DOHH2 (cell line): ENCODE measurements around the gene SMARCC2.

Experiments used
- H3F3A ChIP-seq: fragments of 200-600 bp; sonication (generic), shearing (Covaris generic); 2 replicates; pipeline ENCODE4 v1.6.0; 2016; ENCODE audit warnings: antibody characterized with exemption, mild to moderate bottlenecking; ENCODE audit not compliant: control insufficient read depth, insufficient read depth
- H3K27ac ChIP-seq: fragments of 200-600 bp; sonication (generic); 2 replicates; pipeline ENCODE4 v1.5.1; 2014; ENCODE audit warnings: low read depth, mild to moderate bottlenecking, low read length, moderate library complexity
- H3K27me3 ChIP-seq: fragments of 200-600 bp; sonication (generic); 2 replicates; pipeline ENCODE4 v1.6.1; 2014; ENCODE audit warnings: mild to moderate bottlenecking, low read length, mixed read lengths; ENCODE audit not compliant: control insufficient read depth
- H3K36me3 ChIP-seq: fragments of 200-600 bp; sonication (generic); 2 replicates; pipeline ENCODE4 v1.6.1; 2014; ENCODE audit warnings: mild to moderate bottlenecking, low read length, moderate library complexity, mixed read lengths; ENCODE audit not compliant: control insufficient read depth
- H3K4me1 ChIP-seq: fragments of 200-600 bp; sonication (generic); 2 replicates; pipeline ENCODE4 v1.6.1; 2014; ENCODE audit warnings: mild to moderate bottlenecking, low read length, mixed read lengths; ENCODE audit not compliant: control insufficient read depth
- H3K4me2 ChIP-seq: fragments of 200-600 bp; sonication (generic); 2 replicates; pipeline ENCODE4 v1.6.0; 2014; ENCODE audit warnings: mild to moderate bottlenecking, low read length, moderate library complexity
- H3K4me3 ChIP-seq: fragments of 200-600 bp; sonication (generic); 2 replicates; pipeline ENCODE4 v1.5.1; 2014; ENCODE audit warnings: mild to moderate bottlenecking, low read length, mixed read lengths
- H3K79me2 ChIP-seq: fragments of 200-600 bp; sonication (generic); 2 replicates; pipeline ENCODE4 v1.6.1; 2014; ENCODE audit warnings: mild to moderate bottlenecking, low read length, mixed read lengths; ENCODE audit not compliant: control insufficient read depth
- H3K9me2 ChIP-seq: fragments of 200-600 bp; sonication (generic); replicated peaks from 2 replicates; pipeline ENCODE4 v1.6.1; 2014; ENCODE audit warnings: mild to moderate bottlenecking, low read length, mixed read lengths; ENCODE audit not compliant: control insufficient read depth
- H3K9me3 ChIP-seq: fragments of 200-600 bp; sonication (generic); 2 replicates; pipeline ENCODE4 v1.6.1; 2014; ENCODE audit warnings: antibody characterized with exemption, low read length, mixed read lengths; ENCODE audit not compliant: control insufficient read depth, insufficient read depth
- H4K20me1 ChIP-seq: fragments of 200-600 bp; sonication (generic); 2 replicates; pipeline ENCODE4 v1.6.0; 2014; ENCODE audit warnings: low read depth, mild to moderate bottlenecking, antibody characterized with exemption, low read length, moderate library complexity; ENCODE audit not compliant: control insufficient read depth, insufficient read depth
- EZH2phosphoT487 ChIP-seq: fragments of 200-600 bp; sonication (generic); IDR thresholded peaks from 2 replicates; pipeline ENCODE4 v1.6.1; 2017; ENCODE audit warnings: borderline replicate concordance, mild to moderate bottlenecking, antibody characterized with exemption, low read length, moderate library complexity, mixed read lengths
- TF ChIP-seq, protein P1 (sequence below): fragments of 200-600 bp; sonication (generic); IDR thresholded peaks from one replicate; pipeline ENCODE4 v1.5.1; 2014; ENCODE audit warnings: antibody characterized with exemption, mild to moderate bottlenecking, low read depth, low read length; ENCODE audit not compliant: poor library complexity, severe bottlenecking

SMARCC2 gene

DNA sequence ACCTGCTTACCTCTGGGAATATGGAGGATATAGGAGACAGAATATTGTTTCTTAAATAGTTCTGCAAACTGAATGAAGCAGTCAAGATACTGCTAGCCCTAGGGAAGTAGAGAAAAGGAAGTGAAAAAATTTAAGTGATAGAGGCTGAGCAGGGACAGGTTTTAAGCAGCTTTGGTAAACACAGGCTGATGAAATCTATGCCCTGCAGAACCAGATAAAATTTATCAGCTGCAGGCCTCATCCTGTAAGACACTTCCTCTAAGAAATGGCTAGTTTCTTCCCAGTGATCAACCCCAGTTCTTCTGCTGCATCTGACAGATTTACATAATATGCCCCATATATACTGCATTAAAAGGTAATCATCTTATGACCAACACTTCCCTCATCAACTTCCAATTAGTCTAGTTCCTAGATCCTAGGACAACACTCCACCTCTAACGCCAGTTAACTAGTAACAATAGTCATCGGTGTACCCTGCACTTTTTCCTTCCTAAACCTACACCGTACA, 62.5 kb downstream of the SMARCC2 start:
- TF ChIP-seq, protein P1, sequence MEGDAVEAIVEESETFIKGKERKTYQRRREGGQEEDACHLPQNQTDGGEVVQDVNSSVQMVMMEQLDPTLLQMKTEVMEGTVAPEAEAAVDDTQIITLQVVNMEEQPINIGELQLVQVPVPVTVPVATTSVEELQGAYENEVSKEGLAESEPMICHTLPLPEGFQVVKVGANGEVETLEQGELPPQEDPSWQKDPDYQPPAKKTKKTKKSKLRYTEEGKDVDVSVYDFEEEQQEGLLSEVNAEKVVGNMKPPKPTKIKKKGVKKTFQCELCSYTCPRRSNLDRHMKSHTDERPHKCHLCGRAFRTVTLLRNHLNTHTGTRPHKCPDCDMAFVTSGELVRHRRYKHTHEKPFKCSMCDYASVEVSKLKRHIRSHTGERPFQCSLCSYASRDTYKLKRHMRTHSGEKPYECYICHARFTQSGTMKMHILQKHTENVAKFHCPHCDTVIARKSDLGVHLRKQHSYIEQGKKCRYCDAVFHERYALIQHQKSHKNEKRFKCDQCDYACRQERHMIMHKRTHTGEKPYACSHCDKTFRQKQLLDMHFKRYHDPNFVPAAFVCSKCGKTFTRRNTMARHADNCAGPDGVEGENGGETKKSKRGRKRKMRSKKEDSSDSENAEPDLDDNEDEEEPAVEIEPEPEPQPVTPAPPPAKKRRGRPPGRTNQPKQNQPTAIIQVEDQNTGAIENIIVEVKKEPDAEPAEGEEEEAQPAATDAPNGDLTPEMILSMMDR = no peak
- no peak for TF ChIP-seq EZH2phosphoT487
- no peaks in the 10 kb centered on the region for H3K9me2 ChIP-seq
- no peaks in the 10 kb centered on the region for H4K20me1 ChIP-seq
- peak overlapping the region; percentile 82 for H3K27ac ChIP-seq
- peaks cover 43% of the 10 kb centered on the region for H3K79me2 ChIP-seq
- H3K4me1 ChIP-seq = peaks cover 54% of the 10 kb centered on the region
- H3F3A ChIP-seq = peaks cover 28% of the 10 kb centered on the region
- H3K4me3 ChIP-seq = peak overlapping the region; percentile 75
- H3K27me3 ChIP-seq = no peaks in the 10 kb centered on the region
- peak overlapping the region; percentile 93 for H3K4me2 ChIP-seq
- H3K36me3 ChIP-seq = peaks cover 20% of the 10 kb centered on the region
- peaks cover 5% of the 10 kb centered on the region; the same call in 1 of the 2 replicates for H3K9me3 ChIP-seq

DNA sequence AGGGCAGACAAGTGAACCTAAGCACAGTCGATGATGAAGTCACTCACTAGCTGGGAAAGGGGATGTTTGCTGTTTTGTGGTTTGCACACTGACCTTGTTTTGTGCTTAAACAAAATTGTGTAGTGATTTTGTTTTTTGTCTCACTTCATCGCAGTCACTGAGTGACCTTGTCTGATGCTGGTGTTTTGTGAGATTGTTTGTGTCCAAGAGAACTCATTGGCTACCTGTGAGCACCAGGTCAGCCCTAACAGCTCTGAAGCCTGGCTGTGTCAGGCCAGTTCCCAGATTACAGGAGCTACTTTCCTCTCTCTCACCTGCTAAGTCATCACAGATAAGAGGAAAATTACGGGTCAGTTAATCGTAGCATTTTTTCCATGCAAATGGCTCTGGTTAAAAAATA, 65.2 kb downstream of the SMARCC2 start:
- Histone ChIP-seq H3K79me2 (peaks cover 40% of the 10 kb centered on the region), H3K27ac (peak overlapping the region; percentile 6; the same call in 1 of the 2 replicates), H3F3A (peaks cover 28% of the 10 kb centered on the region)

DNA sequence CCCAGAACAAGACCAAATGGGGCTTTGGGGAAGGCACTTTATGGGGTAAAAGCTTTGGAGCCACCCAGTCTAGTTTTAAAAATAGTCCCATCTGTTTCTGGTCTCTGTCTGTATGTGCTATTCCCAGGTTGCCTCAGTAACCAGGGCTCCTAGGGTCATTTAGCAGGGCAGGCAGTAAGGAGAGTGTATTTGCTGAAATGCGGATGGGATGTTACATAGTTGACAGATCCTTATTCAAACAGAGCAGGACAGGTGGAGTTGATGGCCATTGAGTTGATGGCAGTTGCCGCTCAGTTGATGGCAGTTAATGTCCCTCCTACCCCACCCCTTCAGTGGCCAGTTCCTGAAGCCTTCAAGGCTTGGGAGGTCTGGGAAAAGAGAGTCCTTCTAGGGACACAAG, 66.6 kb downstream of the SMARCC2 start:
- H3K27me3 ChIP-seq = no peaks in the 10 kb centered on the region
- H4K20me1 ChIP-seq = no peaks in the 10 kb centered on the region
- H3K4me2 ChIP-seq = no peak overlapping the region
- H3K27ac ChIP-seq = no peak overlapping the region
- no peaks in the 10 kb centered on the region for H3K9me2 ChIP-seq
- peaks cover 58% of the 10 kb centered on the region for H3K4me1 ChIP-seq
- peaks cover 38% of the 10 kb centered on the region for H3K79me2 ChIP-seq
- peaks cover 30% of the 10 kb centered on the region for H3K36me3 ChIP-seq
- H3K4me3 ChIP-seq = no peak overlapping the region
- peaks cover 38% of the 10 kb centered on the region for H3F3A ChIP-seq
- TF ChIP-seq, protein P1 = no peak
- TF ChIP-seq EZH2phosphoT487 = no peak
- no peaks in the 10 kb centered on the region for H3K9me3 ChIP-seq

More for the DNA sequence above, 65.2 kb downstream of the SMARCC2 start:
- TF ChIP-seq, protein P1 = no peak
- no peak for TF ChIP-seq EZH2phosphoT487
- no peaks in the 10 kb centered on the region for H4K20me1 ChIP-seq
- H3K9me3 ChIP-seq = no peaks in the 10 kb centered on the region
- peaks cover 22% of the 10 kb centered on the region for H3K36me3 ChIP-seq
- H3K9me2 ChIP-seq = no peaks in the 10 kb centered on the region
- H3K4me2 ChIP-seq = no peak overlapping the region
- H3K27me3 ChIP-seq = no peaks in the 10 kb centered on the region
- H3K4me1 ChIP-seq = peaks cover 53% of the 10 kb centered on the region
- no peak overlapping the region for H3K4me3 ChIP-seq
